ENCODE data around the gene CIITA.
"Not testable (repeated sequence)": the region's sequence is repeated elsewhere in the genome, so short reads cannot be mapped to it uniquely, and the experiment has no call there.

Gene CIITA

DNA sequence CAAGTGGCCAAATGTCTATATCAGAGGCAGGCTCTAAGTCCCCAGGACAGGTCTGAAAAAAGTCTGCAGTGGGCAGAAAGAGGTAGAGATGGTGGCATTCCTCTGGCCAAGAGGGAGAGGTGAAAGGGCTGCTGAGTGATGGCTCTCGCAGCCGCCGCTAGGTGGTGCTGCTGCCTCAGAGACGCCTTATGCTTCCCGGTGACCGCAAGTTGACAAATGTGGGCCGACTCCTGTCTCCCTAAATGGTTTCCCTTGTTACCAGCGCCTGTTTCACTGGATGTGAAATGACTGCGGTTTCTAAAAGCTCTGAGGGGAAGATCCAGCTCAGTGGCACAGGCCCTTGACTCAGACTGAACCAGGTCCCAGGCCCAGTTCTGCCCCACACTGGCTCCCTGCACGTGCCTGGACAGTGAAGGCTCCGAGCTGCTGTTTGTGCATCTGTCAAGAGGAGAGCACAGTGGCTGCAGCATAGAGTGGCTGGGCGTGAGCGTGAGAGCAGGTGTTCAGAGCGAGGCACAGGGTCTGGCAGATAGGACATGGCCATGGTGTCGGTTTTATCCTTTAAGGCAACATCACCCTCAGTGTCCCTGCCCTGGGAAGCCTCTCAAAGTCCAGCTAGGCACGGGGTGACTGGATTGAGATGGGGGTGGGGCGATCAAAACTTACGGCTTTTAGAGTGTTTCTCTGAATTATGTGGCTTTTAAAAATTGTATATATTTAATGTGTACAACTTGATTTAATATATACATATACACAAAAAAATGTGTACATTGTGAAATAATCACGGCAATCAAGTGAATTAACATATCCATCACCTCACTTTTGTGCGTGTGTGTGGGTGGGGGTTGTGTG, 87.3 kb downstream of the CIITA start:
- POLR2A ChIA-PET, result interaction anchor here (2.9 kb wide), 1 partner anchor 292 kb away, joined by 14 read pairs; the partner anchor contains the start of gene SOCS1
- WGBS (ENCODE audit: insufficient coverage), result 27% methylated on average over 15 of the region's 20 CpGs
- Histone ChIP-seq H3K36me3 (ENCODE audit: control insufficient read depth in 4 of 4, insufficient read depth in 4 of 4, low read length in 3 of 4) (peaks cover 8 to 47% (median 20%) of the 10 kb centered on the region in 4 experiments), H3K4me1 (ENCODE audit: control extremely low read depth in 1 of 4, control insufficient read depth in 4 of 4, insufficient read depth in 4 of 4, low read length in 3 of 4) (peaks cover 2 to 35% (median 16%) of the 10 kb centered on the region in 4 experiments), H3K27me3 (replicated peaks in 2 of 5; ENCODE audit: control insufficient read depth in 4 of 5, insufficient read depth in 5 of 5, low read length in 4 of 5) (no peaks in the 10 kb centered on the region), H3K9me3 (ENCODE audit: control extremely low read depth in 1 of 5, control insufficient read depth in 4 of 5, insufficient read depth in 2 of 5, low read depth in 1 of 5, low read length in 4 of 5) (no peaks in the 10 kb centered on the region), H3K4me3 (ENCODE audit: control insufficient read depth in 1 of 7, extremely low read depth in 1 of 7, insufficient read depth in 4 of 7, low read depth in 2 of 7, low read length in 6 of 7) (peak overlapping the region in 1 of 7 experiments; percentile 22), H3K27ac (ENCODE audit: insufficient read depth in 1 of 2, low read depth in 1 of 2, low read length in 2 of 2, poor library complexity in 1 of 2, severe bottlenecking in 2 of 2) (no peak overlapping the region)
- CTCF ChIA-PET, result interaction anchor here (0.8 to 9.7 kb wide), 36 partner anchors 9 to 835 kb away, joined by 3 to 118 read pairs (median 4); partner anchors contain the start of gene SOCS1
- DNase-seq, result peak; percentile 79 to 91 (median 89)

DNA sequence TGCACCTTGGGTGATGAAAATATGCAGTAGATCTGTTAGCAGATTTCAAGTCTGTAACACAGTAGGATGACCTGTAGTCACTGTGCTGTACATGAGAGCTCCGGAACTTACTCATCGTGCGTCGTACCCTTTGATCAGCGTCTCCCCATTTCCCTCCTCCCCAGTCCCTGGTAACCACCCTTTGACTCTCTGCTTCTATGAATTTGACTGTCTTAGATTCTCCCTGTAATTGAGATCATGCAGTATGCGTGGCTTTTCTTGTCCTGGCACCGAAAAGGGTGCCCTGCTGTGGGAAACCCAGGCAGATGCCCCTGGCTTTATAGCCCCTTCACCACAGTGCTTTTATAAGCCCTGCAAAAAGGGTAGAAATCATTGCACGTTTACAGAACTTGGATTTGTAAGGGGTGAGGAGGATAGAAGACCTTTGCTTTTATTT, 87.9 kb downstream of the CIITA start:
- no peak overlapping the region for H3K27ac ChIP-seq (ENCODE audit: insufficient read depth in 1 of 2, low read depth in 1 of 2, low read length in 2 of 2, poor library complexity in 1 of 2, severe bottlenecking in 2 of 2)
- 98% methylated on average over 7 of the region's 8 CpGs for WGBS (ENCODE audit: insufficient coverage)
- ChIA-PET POLR2A (interaction anchor here (2.9 kb wide), 1 partner anchor 291 kb away, joined by 14 read pairs; the partner anchor contains the start of gene SOCS1), CTCF (interaction anchor here (0.9 to 9.7 kb wide), 20 partner anchors 8 to 834 kb away, joined by 3 to 118 read pairs (median 6); partner anchors contain the start of gene SOCS1)
- H3K9me3 ChIP-seq (ENCODE audit: control extremely low read depth in 1 of 5, control insufficient read depth in 4 of 5, insufficient read depth in 2 of 5, low read depth in 1 of 5, low read length in 4 of 5), result no peaks in the 10 kb centered on the region
- H3K4me1 ChIP-seq (ENCODE audit: control extremely low read depth in 1 of 4, control insufficient read depth in 4 of 4, insufficient read depth in 4 of 4, low read length in 3 of 4), result peaks cover 2 to 37% (median 19%) of the 10 kb centered on the region in 4 experiments
- H3K36me3 ChIP-seq (ENCODE audit: control insufficient read depth in 4 of 4, insufficient read depth in 4 of 4, low read length in 3 of 4), result peaks cover 8 to 50% (median 21%) of the 10 kb centered on the region in 4 experiments
- no peak overlapping the region for H3K4me3 ChIP-seq (ENCODE audit: control insufficient read depth in 1 of 7, extremely low read depth in 1 of 7, insufficient read depth in 4 of 7, low read depth in 2 of 7, low read length in 6 of 7)
- H3K27me3 ChIP-seq (replicated peaks in 2 of 5; ENCODE audit: control insufficient read depth in 4 of 5, insufficient read depth in 5 of 5, low read length in 4 of 5), result no peaks in the 10 kb centered on the region
- DNase-seq, result no peak

DNA sequence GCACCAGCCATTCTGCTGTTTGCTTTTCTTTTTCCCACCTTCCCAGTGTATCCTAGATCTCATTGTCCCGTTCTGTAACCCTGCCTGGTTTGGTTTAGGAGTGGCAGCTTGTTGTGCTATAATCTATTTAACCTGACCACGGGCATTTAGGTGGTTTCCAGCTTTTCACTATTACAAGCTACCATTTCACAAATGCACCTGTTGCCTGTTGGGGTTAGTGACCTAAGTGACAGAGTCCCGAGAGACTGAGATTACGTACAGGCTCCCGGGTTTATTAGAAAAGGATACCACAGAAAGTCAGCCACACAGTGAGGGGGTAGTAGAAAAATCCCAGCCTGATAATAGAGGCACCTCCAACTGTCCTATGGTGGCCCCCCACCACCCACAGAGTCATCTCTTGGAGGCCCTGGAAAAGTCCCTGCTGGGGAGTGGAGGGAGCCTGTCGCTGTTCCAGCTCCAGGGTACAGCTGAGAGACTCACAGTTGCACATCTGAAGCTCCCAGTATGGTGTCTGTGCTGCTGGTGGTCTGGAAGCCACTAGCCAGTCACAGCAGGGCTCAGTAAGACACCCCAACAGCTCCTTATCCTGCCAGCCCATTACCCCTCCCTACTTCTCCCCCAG, 88.5 kb downstream of the CIITA start:
- H3K4me3 ChIP-seq (ENCODE audit: control insufficient read depth in 1 of 7, extremely low read depth in 1 of 7, insufficient read depth in 4 of 7, low read depth in 2 of 7, low read length in 6 of 7), result peak overlapping the region in 1 of 7 experiments; percentile 48
- CTCF ChIA-PET, result interaction anchor here (1.1 to 9.7 kb wide), 9 partner anchors 8 to 440 kb away, joined by 3 to 118 read pairs (median 14); partner anchors contain the start of gene SOCS1
- DNase-seq, result no peak

DNA sequence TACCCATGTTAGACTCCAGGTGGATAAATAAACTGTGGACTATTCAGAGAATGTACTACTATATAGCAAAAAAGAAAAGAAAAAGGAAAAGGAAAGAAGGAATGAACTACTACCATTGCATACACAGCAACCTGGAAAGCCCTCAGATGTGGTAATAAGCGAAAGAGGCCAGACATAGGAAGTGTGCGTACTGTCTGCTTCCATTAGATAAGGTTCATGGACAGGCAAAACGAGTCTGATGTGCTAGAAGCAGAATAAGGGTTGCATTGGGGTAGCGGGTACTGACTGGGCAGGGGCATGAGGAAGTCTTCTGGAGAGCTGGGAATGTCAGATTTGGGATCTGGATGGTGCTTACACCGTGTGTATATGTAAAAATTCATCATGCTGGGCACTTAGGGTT, 89.1 kb downstream of the CIITA start:
- peaks cover 2 to 37% (median 19%) of the 10 kb centered on the region in 4 experiments for H3K4me1 ChIP-seq (ENCODE audit: control extremely low read depth in 1 of 4, control insufficient read depth in 4 of 4, insufficient read depth in 4 of 4, low read length in 3 of 4)
- peak overlapping the region in 1 of 7 experiments; percentile 48 for H3K4me3 ChIP-seq (ENCODE audit: control insufficient read depth in 1 of 7, extremely low read depth in 1 of 7, insufficient read depth in 4 of 7, low read depth in 2 of 7, low read length in 6 of 7)
- 13% methylated on average over 4 of the region's 5 CpGs for WGBS (ENCODE audit: insufficient coverage)
- peak overlapping the region in 1 of 2 experiments; percentile 47 for H3K27ac ChIP-seq (ENCODE audit: insufficient read depth in 1 of 2, low read depth in 1 of 2, low read length in 2 of 2, poor library complexity in 1 of 2, severe bottlenecking in 2 of 2)
- no peaks in the 10 kb centered on the region for H3K27me3 ChIP-seq (replicated peaks in 2 of 5; ENCODE audit: control insufficient read depth in 4 of 5, insufficient read depth in 5 of 5, low read length in 4 of 5)
- H3K36me3 ChIP-seq (ENCODE audit: control insufficient read depth in 4 of 4, insufficient read depth in 4 of 4, low read length in 3 of 4), result peaks cover 8 to 56% (median 23%) of the 10 kb centered on the region in 4 experiments
- DNase-seq, result peak; percentile 86 to 97 (median 94)
- ChIA-PET CTCF (interaction anchor here (1.1 to 9.7 kb wide), 7 partner anchors 9 to 439 kb away, joined by 4 to 118 read pairs (median 17); partner anchors contain the start of gene SOCS1), POLR2A (interaction anchor here (0.6 to 2.9 kb wide), 4 partner anchors 85 to 308 kb away, joined by 3 to 14 read pairs (median 4); partner anchors contain the start of gene SOCS1)
- no peaks in the 10 kb centered on the region for H3K9me3 ChIP-seq (ENCODE audit: control extremely low read depth in 1 of 5, control insufficient read depth in 4 of 5, insufficient read depth in 2 of 5, low read depth in 1 of 5, low read length in 4 of 5)

More for the DNA sequence above, 88.5 kb downstream of the CIITA start:
- no peaks in the 10 kb centered on the region for H3K9me3 ChIP-seq (ENCODE audit: control extremely low read depth in 1 of 5, control insufficient read depth in 4 of 5, insufficient read depth in 2 of 5, low read depth in 1 of 5, low read length in 4 of 5)
- POLR2A ChIA-PET, result interaction anchor here (0.8 to 2.9 kb wide), 3 partner anchors 86 to 309 kb away, joined by 3 to 14 read pairs (median 4); partner anchors contain the start of gene SOCS1
- no peaks in the 10 kb centered on the region for H3K27me3 ChIP-seq (replicated peaks in 2 of 5; ENCODE audit: control insufficient read depth in 4 of 5, insufficient read depth in 5 of 5, low read length in 4 of 5)
- H3K4me1 ChIP-seq (ENCODE audit: control extremely low read depth in 1 of 4, control insufficient read depth in 4 of 4, insufficient read depth in 4 of 4, low read length in 3 of 4), result peaks cover 2 to 37% (median 19%) of the 10 kb centered on the region in 4 experiments
- WGBS (ENCODE audit: insufficient coverage), result 67% methylated on average over 1 of the region's 6 CpGs
- peak overlapping the region in 1 of 2 experiments; percentile 47 for H3K27ac ChIP-seq (ENCODE audit: insufficient read depth in 1 of 2, low read depth in 1 of 2, low read length in 2 of 2, poor library complexity in 1 of 2, severe bottlenecking in 2 of 2)
- peaks cover 8 to 55% (median 20%) of the 10 kb centered on the region in 4 experiments for H3K36me3 ChIP-seq (ENCODE audit: control insufficient read depth in 4 of 4, insufficient read depth in 4 of 4, low read length in 3 of 4)

DNA sequence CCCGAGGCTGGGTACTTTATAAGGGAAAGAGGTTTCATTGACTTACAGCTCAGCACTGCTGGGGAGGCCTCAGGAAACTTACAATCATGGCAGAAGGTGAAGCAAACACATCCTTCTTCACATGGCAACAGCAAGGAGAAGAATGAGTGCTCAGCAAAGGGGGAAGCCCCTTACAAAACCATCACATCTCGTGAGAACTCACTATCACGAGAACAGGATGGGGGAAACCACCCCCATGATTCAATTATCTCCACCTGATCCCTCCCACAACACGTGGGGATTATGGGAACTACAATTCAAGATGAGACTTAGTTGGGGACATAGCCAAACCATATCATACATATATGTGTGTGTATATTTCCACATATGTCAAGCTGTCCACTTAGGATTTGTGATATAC, 89.6 kb downstream of the CIITA start:
- not testable (repeated sequence) for H3K27me3 ChIP-seq (replicated peaks in 2 of 5; ENCODE audit: control insufficient read depth in 4 of 5, insufficient read depth in 5 of 5, low read length in 4 of 5); H3K9me3 ChIP-seq (ENCODE audit: control extremely low read depth in 1 of 5, control insufficient read depth in 4 of 5, insufficient read depth in 2 of 5, low read depth in 1 of 5, low read length in 4 of 5)
- peak in 2 of 3 donors; percentile 74 to 79 for DNase-seq
- Histone ChIP-seq H3K27ac (ENCODE audit: insufficient read depth in 1 of 2, low read depth in 1 of 2, low read length in 2 of 2, poor library complexity in 1 of 2, severe bottlenecking in 2 of 2) (peak overlapping the region in 1 of 2 experiments; percentile 47), H3K36me3 (ENCODE audit: control insufficient read depth in 4 of 4, insufficient read depth in 4 of 4, low read length in 3 of 4) (peaks cover 8 to 57% (median 23%) of the 10 kb centered on the region in 4 experiments), H3K4me1 (ENCODE audit: control extremely low read depth in 1 of 4, control insufficient read depth in 4 of 4, insufficient read depth in 4 of 4, low read length in 3 of 4) (peaks cover 2 to 38% (median 20%) of the 10 kb centered on the region in 4 experiments), H3K4me3 (ENCODE audit: control insufficient read depth in 1 of 7, extremely low read depth in 1 of 7, insufficient read depth in 4 of 7, low read depth in 2 of 7, low read length in 6 of 7) (peak overlapping the region in 1 of 7 experiments; percentile 48)
- 13% methylated on average over 1 of the region's 4 CpGs for WGBS (ENCODE audit: insufficient coverage)
- CTCF ChIA-PET, result interaction anchor here (1.8 to 9.7 kb wide), 4 partner anchors 10 to 392 kb away, joined by 5 to 118 read pairs (median 58); partner anchors contain the start of gene SOCS1
- POLR2A ChIA-PET, result interaction anchor here (0.6 to 1.0 kb wide), 2 partner anchors 290 to 308 kb away, joined by 3 to 4 read pairs; partner anchors contain the start of gene SOCS1

DNA sequence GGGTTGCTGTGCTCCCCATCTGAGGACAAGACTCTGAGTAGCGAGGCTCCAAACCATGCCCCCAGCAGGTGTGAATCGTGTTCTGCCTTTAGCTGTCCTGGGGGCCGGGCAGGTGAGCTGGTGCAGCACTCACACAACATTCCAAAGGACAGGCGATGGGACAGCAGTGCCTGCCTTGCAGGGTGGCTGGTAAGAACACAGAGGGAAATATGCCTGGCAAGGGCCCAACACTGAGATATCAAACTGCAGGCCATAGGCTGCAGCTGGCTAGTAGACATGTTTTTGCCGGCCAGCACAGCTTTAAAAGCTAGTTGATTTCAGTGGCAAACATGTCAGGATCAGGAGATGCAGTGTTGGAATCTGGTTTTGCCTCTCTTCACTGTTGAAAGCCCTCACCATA, 91.0 kb downstream of the CIITA start:
- POLR2A ChIA-PET, result interaction anchor here (0.6 kb wide), 1 partner anchor 259 kb away, joined by 4 read pairs; no protein-coding TSS in a partner anchor
- Histone ChIP-seq H3K4me3 (ENCODE audit: control insufficient read depth in 1 of 7, extremely low read depth in 1 of 7, insufficient read depth in 4 of 7, low read depth in 2 of 7, low read length in 6 of 7) (no peak overlapping the region), H3K36me3 (ENCODE audit: control insufficient read depth in 4 of 4, insufficient read depth in 4 of 4, low read length in 3 of 4) (peaks cover 5 to 58% (median 18%) of the 10 kb centered on the region in 4 experiments), H3K4me1 (ENCODE audit: control extremely low read depth in 1 of 4, control insufficient read depth in 4 of 4, insufficient read depth in 4 of 4, low read length in 3 of 4) (peaks cover 3 to 52% (median 30%) of the 10 kb centered on the region in 4 experiments), H3K27ac (ENCODE audit: insufficient read depth in 1 of 2, low read depth in 1 of 2, low read length in 2 of 2, poor library complexity in 1 of 2, severe bottlenecking in 2 of 2) (no peak overlapping the region), H3K9me3 (ENCODE audit: control extremely low read depth in 1 of 5, control insufficient read depth in 4 of 5, insufficient read depth in 2 of 5, low read depth in 1 of 5, low read length in 4 of 5) (no peaks in the 10 kb centered on the region), H3K27me3 (replicated peaks in 2 of 5; ENCODE audit: control insufficient read depth in 4 of 5, insufficient read depth in 5 of 5, low read length in 4 of 5) (no peaks in the 10 kb centered on the region)
- WGBS (ENCODE audit: insufficient coverage), result 100% methylated on average over 5 of the region's 5 CpGs
- DNase-seq, result no peak
- CTCF ChIA-PET, result interaction anchor here (0.9 to 9.7 kb wide), 6 partner anchors 13 to 437 kb away, joined by 3 to 118 read pairs (median 4); partner anchors contain the start of gene SOCS1
